CD4-positive, alpha-beta T cell treated with Interleukin-17A for 4 hours (primary cell): ENCODE data around the gene ABCD3.

Source experiments
- DNase-seq: peaks from one replicate; pipeline ENCODE4 v3.0.0-alpha.2; 2020; ENCODE audit warnings: mixed read lengths

The ABCD3 gene

GRCh38 chr1:94529416-94529815, 111.2 kb downstream of the ABCD3 start:
- DNase-seq = no peak

GRCh38 chr1:94530373-94530878, 112.2 kb downstream of the ABCD3 start:
- DNase-seq = no peak

GRCh38 chr1:94531664-94532063, 113.5 kb downstream of the ABCD3 start:
- DNase-seq = no peak

GRCh38 chr1:94532077-94532476, 113.9 kb downstream of the ABCD3 start:
- DNase-seq = no peak

GRCh38 chr1:94535095-94535494, 116.9 kb downstream of the ABCD3 start:
- DNase-seq = no peak

- no peak for DNase-seq
Measured at GRCh38 chr1:94535879-94536278, 117.7 kb downstream of the ABCD3 start.

GRCh38 chr1:94537254-94537653, 119.1 kb downstream of the ABCD3 start:
- no peak for DNase-seq

- no peak for DNase-seq
Measured at GRCh38 chr1:94538243-94538827, 120.1 kb downstream of the ABCD3 start.

GRCh38 chr1:94539496-94539895, 121.3 kb downstream of the ABCD3 start:
- DNase-seq = no peak

- DNase-seq = no peak
Measured at GRCh38 chr1:94540440-94541245, 122.5 kb downstream of the ABCD3 start.

- DNase-seq = peak; percentile 66
Measured at GRCh38 chr1:94541246-94542087, 123.3 kb downstream of the ABCD3 start, which contains the start of gene F3. Gene F3 (minus strand): TSS chr1:94541759. CDS start chr1:94541636, 123 bp downstream.

- no peak for DNase-seq
Measured at GRCh38 chr1:94542088-94542870, 124.1 kb downstream of the ABCD3 start.

- DNase-seq = no peak
Measured at GRCh38 chr1:94543001-94543400, 124.8 kb downstream of the ABCD3 start.

- DNase-seq = no peak
Measured at GRCh38 chr1:94543893-94544635, 125.9 kb downstream of the ABCD3 start.

- DNase-seq = no peak
Measured at GRCh38 chr1:94544706-94545490, 126.7 kb downstream of the ABCD3 start.

GRCh38 chr1:94549706-94550105, 131.5 kb downstream of the ABCD3 start:
- no peak for DNase-seq

- no peak for DNase-seq
Measured at GRCh38 chr1:94550396-94550795, 132.2 kb downstream of the ABCD3 start.

- DNase-seq = no peak
Measured at GRCh38 chr1:94550800-94551241, 132.6 kb downstream of the ABCD3 start.

GRCh38 chr1:94551449-94551848, 133.3 kb downstream of the ABCD3 start:
- DNase-seq = no peak

GRCh38 chr1:94552071-94552586, 133.9 kb downstream of the ABCD3 start:
- no peak for DNase-seq

- no peak for DNase-seq
Measured at GRCh38 chr1:94553323-94553730, 135.1 kb downstream of the ABCD3 start.
